ENCODE data around the gene CPT1B.
A peak's percentile ranks its signal among the peaks of the same experiment; 100 is the strongest.
"Not testable (repeated sequence)": the region's sequence is repeated elsewhere in the genome, so short reads cannot be mapped to it uniquely, and the experiment has no call there.

CPT1B gene

GRCh38 chr22:50527921-50528681 is 50.1 kb downstream of the CPT1B start:
- no peak for DNase-seq (ENCODE audit: low read depth in 2 of 2)

DNA sequence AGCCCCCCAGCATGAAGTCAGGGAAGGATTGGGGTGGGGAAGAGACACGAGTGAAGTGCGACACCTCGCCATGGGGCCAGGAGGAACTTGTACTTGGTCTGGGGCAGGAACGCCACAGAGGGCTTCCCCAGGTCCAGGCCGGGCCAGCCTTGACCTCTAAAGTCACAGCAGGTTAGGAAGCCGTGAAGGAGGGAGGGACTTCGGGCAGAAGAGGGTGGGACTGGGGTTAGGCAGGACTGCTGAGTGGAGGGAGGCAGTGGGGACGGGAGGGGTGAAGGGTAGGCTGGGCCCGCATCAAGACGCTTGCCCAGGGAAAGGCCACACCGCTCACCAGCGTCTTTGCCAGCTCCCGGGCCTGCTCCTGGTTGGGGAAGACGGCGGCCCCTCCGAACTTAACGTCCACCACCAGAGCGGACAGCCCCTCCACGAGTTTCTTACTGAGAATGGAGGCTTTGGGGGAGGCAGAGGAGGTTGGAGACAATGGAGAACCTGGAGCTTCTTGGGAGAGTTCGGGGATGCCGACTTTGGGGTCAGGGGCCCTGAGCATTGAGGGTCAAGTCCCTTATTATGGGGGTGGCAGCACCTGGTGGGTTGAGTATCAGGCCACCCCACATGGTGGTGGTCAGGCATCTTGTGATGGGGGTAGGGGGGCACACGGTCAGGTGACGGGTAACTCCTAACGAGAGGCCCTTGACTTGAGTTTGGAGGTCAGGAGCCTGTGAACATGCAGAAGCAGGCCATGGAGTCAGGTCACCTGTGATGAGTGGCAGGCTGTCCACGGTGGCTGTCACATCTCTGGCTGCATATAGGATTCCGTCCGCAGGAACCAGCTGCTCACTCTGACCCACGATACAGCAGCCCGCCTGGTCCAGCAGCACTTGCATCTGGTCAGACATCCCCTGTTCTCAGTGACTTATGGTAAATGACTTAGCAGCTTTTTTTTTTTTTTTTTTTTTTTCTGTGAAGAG is 51.1 kb downstream of the CPT1B start:
- DNase-seq (ENCODE audit: low read depth in 2 of 2) = no peak

- peak; percentile 58 to 69 for DNase-seq (ENCODE audit: low read depth in 2 of 2)
Measured at GRCh38 chr22:50526108-50526833, 52.0 kb downstream of the CPT1B start.

GRCh38 chr22:50525858-50526107 is 52.4 kb downstream of the CPT1B start:
- no peak for DNase-seq (ENCODE audit: low read depth in 2 of 2)

DNA sequence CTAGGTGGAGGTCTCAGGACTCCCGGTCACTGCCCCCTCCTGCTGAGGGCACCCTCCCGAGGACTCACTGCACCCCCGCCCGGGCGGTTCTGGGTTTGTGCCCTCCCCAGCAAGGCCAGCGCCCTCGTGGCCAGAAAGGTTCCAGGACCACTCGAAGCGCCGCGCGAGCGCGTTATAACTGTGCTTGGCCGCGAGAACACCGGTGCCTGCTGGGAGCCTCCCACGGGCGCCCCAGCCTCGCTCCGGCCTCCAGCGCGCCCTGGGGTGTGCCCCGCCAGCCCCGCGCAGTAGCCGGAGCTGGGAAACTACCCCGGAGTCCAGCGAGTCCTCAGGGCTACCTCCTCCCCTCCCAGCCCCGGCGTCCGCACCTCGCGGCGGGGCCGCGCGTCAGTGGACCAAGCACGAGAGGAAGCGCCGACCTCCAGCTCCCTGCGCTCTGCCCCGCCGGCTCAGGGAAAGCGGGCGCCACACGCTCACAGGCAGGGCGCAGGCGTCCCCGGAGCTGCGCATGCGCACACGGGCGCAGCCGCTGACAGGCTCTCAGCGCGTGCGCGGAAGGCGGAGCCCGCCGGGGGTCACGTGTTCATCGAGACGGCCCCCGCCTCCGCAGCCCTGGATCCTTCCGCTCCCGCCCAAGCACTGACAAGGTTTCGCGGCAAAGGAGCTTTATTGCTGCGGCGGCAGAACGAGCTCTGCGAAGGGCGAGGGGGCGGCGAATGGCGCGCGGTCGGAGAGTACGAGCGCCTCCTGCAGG is 52.9 kb downstream of the CPT1B start, which contains the start of gene SCO2:
TSS of gene SCO2 (minus strand) at position 495 of the 754 bp plus-strand sequence. CDS start 1,187 bp downstream, outside the sequence.
- peak; percentile 94 to 96 for DNase-seq (ENCODE audit: low read depth in 2 of 2)

- no peak for DNase-seq (ENCODE audit: low read depth in 2 of 2)
Measured at GRCh38 chr22:50524676-50525103, 53.5 kb downstream of the CPT1B start.

DNA sequence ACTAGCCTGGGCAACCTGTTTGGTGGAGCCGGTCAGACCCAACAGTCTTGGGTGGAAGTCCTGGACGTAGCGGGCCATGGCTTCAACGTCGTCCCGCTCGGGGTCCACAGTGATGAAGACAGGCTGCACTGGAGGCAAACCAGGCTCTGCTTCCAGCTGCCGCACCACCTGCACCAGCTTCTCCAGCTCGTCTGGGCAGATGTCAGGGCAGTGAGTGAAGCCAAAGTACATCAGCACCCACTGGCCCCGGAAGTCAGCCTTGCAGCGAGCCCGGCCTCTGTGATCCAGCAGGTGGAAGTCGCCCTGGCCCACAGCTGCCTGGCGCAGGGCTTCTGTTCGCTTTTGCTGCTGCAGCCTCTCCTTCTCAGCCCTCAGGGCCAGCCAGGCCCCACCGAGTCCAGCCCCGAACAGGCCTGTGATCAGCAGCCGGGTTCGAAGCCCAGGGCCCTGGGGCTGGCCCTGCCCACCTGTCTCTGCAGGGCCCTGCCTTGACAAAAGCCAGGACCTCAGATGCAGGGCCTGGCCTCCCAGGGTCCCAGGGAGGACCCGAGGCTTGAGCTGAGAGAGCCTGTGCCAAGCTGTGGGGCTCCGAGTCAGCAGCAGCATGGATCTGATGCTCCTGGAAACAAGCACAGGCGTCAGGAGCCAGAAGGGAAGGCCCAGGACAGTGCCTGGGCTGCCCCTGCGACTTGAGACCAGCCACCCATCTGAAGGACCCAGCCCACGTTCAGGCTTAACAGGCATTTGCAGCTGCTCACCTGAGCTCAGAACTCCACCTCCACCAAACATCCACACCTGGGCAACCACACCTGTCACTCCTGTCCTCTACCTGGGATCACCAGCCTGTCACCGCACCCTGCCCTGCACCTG is 54.2 kb downstream of the CPT1B start:
- DNase-seq (ENCODE audit: low read depth in 2 of 2) = no peak

DNA sequence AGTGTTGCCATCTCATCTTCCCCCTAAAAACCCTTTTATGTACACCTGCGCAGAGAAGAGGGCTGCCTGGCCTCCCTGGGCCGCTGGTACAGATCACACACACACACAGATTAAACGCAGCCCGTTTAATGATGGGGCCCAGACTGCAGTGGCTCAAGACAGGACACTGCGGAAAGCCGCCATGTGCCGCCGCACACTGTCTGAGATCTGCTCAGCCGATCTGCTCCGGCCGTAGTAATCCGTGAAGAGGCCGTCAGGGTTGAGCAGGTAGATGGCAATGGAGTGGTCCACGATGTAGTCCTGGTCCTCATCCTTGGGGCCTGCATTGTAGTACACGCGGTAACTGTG is 54.8 kb downstream of the CPT1B start:
- no peak for DNase-seq (ENCODE audit: low read depth in 2 of 2)

DNA sequence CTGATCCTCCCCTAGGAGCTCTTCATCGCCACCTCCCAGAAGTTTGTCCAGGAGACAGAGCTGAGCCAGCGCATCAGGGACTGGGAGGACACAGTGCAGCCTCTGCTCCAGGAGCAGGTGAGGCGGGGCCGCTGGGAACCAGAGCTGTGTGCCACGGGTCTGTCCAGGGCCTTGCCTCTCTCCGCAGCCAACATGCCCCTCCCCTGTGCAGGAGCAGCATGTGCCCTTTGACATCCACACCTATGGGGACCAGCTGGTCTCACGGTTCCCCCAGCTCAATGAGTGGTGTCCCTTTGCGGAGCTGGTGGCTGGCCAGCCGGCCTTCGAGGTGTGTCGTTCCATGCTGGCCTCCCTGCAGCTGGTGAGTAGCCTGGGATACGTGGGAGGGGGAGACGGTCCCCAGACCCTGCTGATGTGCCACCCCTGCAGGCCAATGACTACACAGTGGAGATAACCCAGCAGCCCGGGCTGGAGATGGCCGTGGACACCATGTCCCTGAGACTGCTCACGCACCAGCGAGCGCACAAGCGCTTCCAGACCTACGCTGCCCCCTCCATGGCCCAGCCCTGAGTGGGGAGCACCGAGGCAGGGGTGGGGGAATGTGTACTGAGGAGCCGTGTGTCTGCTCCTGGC is 55.3 kb downstream of the CPT1B start:
- DNase-seq (ENCODE audit: low read depth in 2 of 2) = no peak

DNA sequence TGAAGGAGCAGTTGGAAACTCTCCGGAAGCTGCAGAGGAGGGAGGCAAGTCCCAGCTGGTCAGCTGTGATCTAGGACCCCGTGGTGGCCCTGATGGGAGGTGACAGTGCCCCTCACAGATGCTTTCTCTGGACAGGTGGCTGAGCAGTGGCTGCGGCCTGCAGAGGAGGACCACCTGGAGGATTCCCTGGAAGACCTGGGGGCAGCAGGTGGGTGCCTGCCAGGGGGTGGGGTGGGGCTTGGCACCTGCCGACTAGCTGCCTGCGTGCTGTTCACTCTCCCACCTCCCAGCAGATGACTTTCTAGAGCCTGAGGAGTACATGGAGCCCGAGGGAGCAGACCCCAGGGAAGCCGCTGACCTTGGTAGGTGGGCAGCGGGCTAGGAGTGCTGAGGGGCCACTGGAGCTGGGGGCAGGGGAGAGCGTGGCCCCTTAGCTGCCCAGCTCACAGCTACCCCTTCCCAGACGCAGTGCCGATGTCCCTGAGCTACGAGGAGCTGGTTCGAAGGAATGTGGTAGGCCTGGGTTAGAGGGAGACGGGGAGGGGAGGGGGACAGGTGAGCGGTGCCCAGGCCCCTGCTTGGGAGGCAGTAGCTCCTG is 55.9 kb downstream of the CPT1B start:
- no peak for DNase-seq (ENCODE audit: low read depth in 2 of 2)

GRCh38 chr22:50521710-50522109 is 56.5 kb downstream of the CPT1B start:
- DNase-seq (ENCODE audit: low read depth in 2 of 2) = no peak

DNA sequence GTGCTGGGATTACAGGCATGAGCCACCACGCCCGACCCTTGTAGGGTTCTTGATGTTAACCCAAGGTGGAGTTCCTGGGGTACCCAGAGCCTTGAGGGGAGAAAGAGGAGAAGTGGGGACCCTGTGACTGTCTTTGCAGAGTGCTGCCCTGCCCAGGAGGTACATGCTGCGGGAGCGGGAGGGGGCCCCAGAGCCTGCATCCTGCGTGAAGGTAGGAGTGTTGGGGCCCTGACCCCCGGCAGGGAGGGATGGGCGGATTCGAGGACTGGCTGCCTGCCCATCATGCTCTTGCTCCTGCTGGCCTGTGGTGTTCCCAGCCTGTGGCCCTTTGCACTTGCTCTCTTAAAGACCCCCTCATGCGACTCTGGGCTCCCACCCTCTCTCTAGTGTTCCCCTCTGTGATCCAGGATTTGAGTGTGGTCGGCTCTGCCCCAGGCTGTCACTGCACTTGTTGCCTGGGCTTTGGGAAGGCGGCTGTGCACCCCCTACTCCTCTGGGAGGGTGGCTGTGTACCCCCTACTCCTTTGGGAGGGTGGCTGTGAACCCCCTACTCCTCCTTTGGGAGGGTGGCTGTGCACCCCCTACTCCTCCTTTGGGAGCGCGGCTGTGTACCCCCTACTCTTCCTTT is 57.3 kb downstream of the CPT1B start:
- DNase-seq (ENCODE audit: low read depth in 2 of 2) = no peak

- DNase-seq (ENCODE audit: low read depth in 2 of 2) = not testable (repeated sequence)
Measured at GRCh38 chr22:50520184-50520583, 58.0 kb downstream of the CPT1B start.

DNA sequence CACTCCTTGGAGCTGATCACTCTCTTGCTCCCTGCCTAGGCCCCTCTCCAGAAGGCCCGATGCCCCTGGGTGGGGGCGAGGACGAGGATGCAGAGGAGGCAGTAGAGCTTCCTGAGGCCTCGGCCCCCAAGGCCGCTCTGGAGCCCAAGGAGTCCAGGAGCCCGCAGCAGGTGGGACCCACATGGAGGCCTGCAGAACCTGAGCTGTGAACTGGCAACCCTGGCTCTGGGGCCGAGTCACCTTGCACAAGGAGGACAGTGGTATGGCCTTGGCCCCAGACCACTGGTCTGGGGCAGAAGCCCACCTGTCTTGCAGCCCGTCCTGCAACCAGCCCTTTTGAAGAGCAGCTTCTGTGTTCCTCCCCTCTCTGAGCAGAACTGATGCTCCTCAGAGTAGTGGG is 59.1 kb downstream of the CPT1B start:
- DNase-seq (ENCODE audit: low read depth in 2 of 2) = no peak

Data from stimulated activated CD8-positive, alpha-beta memory T cell treated with anti-CD3 and anti-CD28 coated beads, Interleukin-2, amount 100 ng/mL, for 1 hour (primary cell).